ENCODE results near the gene INPP5E. TPM values are rescaled to one million over a fixed set of nuclear protein-coding genes. Genes with fewer than 3 reads are reported as not detected.

INPP5E gene
- total RNA-seq, 4 donors from 2014 or later = 10.0 to 17.8 (median 12.1) TPM

GRCh38 chr9:136467766-136468165, 28.1 kb upstream of the INPP5E start:
- intact Hi-C loops (cut with DNase I; ENCODE audit: low total_unique reads) = no loop called here
- no peak for DNase-seq (ENCODE audit: low spot score in 2 of 2)
- TF ChIP-seq, protein P1, sequence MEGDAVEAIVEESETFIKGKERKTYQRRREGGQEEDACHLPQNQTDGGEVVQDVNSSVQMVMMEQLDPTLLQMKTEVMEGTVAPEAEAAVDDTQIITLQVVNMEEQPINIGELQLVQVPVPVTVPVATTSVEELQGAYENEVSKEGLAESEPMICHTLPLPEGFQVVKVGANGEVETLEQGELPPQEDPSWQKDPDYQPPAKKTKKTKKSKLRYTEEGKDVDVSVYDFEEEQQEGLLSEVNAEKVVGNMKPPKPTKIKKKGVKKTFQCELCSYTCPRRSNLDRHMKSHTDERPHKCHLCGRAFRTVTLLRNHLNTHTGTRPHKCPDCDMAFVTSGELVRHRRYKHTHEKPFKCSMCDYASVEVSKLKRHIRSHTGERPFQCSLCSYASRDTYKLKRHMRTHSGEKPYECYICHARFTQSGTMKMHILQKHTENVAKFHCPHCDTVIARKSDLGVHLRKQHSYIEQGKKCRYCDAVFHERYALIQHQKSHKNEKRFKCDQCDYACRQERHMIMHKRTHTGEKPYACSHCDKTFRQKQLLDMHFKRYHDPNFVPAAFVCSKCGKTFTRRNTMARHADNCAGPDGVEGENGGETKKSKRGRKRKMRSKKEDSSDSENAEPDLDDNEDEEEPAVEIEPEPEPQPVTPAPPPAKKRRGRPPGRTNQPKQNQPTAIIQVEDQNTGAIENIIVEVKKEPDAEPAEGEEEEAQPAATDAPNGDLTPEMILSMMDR (IDR thresholded peaks at IDR 0.05) = no peak
- no peak for TF ChIP-seq POLR2A (IDR thresholded peaks at IDR 0.05)
- H3K4me3 ChIP-seq (ENCODE audit: low read depth, poor library complexity, severe bottlenecking) = no peak overlapping the region
- 88 to 92% methylated on average over 15 of the region's 15 CpGs for WGBS, 2 donors

- intact Hi-C loops (cut with DNase I; ENCODE audit: low total_unique reads) = no loop called here
- H3K4me3 ChIP-seq (ENCODE audit: low read depth, poor library complexity, severe bottlenecking) = no peak overlapping the region
- DNase-seq (ENCODE audit: low spot score in 2 of 2) = no peak
- TF ChIP-seq, protein P1 (IDR thresholded peaks at IDR 0.05) = no peak
- no peak for TF ChIP-seq POLR2A (IDR thresholded peaks at IDR 0.05)
- 95% methylated on average over 30 of the region's 30 CpGs for WGBS, 2 donors
Measured at GRCh38 chr9:136466155-136466541, 26.5 kb upstream of the INPP5E start.

DNA sequence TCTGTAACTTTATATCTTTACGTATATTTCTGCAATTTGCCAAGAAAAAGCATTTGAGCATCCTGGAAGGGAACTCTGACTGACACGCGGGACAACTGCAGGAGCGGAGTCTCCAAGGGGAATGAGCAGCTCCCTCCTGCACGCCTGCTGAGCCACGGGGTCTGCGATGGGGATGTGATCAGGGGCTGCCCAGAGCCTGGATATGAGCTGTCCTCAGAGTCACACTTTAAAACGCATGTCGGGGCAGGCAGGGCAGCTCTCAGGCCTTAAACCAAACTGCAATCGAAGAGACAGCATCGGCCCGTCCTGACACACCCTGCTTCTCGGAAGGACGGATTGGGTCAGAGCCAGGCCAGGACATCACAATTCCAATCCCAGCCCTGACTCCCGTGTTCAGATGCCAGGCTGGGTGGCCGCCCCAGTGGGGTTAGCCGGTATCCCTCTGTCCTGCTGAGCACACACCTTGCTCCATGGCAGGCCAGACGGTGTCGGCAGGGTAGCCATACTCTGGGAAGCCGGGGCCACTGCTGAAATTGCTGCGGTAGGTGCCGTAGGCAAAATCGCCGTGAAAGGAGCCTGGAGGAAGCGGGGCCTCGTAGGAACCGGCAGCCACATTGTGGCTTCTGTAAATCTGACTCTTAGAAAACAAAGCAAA, 26.0 kb upstream of the INPP5E start:
- DNase-seq (ENCODE audit: low spot score in 2 of 2) = no peak

GRCh38 chr9:136464241-136464640, 24.6 kb upstream of the INPP5E start:
- no peak for DNase-seq (ENCODE audit: low spot score in 2 of 2)
- H3K4me3 ChIP-seq (ENCODE audit: low read depth, poor library complexity, severe bottlenecking) = no peak overlapping the region
- WGBS, 2 donors = 93 to 94% methylated on average over 6 of the region's 6 CpGs
- TF ChIP-seq, protein P1 (IDR thresholded peaks at IDR 0.05) = no peak
- no peak for TF ChIP-seq POLR2A (IDR thresholded peaks at IDR 0.05)
- intact Hi-C loops (cut with DNase I; ENCODE audit: low total_unique reads) = no loop called here

More for the DNA sequence above, 26.0 kb upstream of the INPP5E start:
- WGBS, 2 donors = 94 to 95% methylated on average over 27 of the region's 27 CpGs
- intact Hi-C loops (cut with DNase I; ENCODE audit: low total_unique reads) = no loop called here
- H3K4me3 ChIP-seq (ENCODE audit: low read depth, poor library complexity, severe bottlenecking) = no peak overlapping the region
- TF ChIP-seq POLR2A (IDR thresholded peaks at IDR 0.05) = no peak
- TF ChIP-seq, protein P1 (IDR thresholded peaks at IDR 0.05) = no peak

DNA sequence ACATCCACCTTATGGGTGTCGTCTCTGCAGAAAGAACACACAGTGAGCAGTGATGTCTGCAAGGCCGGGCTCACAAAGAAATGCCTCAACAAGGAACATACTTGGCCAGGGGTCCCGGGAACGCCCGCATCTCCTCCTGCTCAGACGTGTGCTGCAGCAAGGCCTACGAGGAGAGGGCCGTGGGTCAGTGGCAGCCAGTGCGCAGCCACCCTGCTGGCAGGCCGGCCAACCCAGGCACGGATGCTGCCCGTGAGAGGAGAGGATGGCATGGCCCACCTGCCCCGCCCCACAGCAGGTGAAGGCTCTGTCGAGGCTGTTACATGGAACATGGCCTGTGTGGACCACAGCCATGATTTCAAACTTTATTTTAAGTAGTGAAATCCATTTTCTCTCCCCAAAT, 23.9 kb upstream of the INPP5E start:
- DNase-seq (ENCODE audit: low spot score in 2 of 2) = no peak
- intact Hi-C loops (cut with DNase I; ENCODE audit: low total_unique reads) = no loop called here
- 87% methylated on average over 14 of the region's 14 CpGs for WGBS, 2 donors
- H3K4me3 ChIP-seq (ENCODE audit: low read depth, poor library complexity, severe bottlenecking) = no peak overlapping the region
- TF ChIP-seq, protein P1 (IDR thresholded peaks at IDR 0.05) = no peak
- no peak for TF ChIP-seq POLR2A (IDR thresholded peaks at IDR 0.05)

- intact Hi-C loops (cut with DNase I; ENCODE audit: low total_unique reads) = no loop called here
- TF ChIP-seq, protein P1 (IDR thresholded peaks at IDR 0.05) = no peak
- TF ChIP-seq POLR2A (IDR thresholded peaks at IDR 0.05) = no peak
- DNase-seq (ENCODE audit: low spot score in 2 of 2) = no peak
- WGBS, 2 donors = 87 to 96% methylated on average over 15 to 17 of the region's 17 CpGs
- H3K4me3 ChIP-seq (ENCODE audit: low read depth, poor library complexity, severe bottlenecking) = no peak overlapping the region
Measured at GRCh38 chr9:136462664-136463063, 23.0 kb upstream of the INPP5E start.

Data from lower leg skin (tissue), 4 donors.